MCF 10A (cell line): ENCODE data around the gene HECA. TPM values are rescaled to one million over a fixed set of nuclear protein-coding genes. Genes with fewer than 3 reads are reported as not detected.

ENCODE experiments used
- BruUV-seq: library from RNA; stranded (reverse); fragments of 400-500 nt; replicated peaks from 2 replicates; lab custom pipeline; 2021; lab: Mats Ljungman, UMichigan
- CTCF ChIA-PET: fragments of 300-600 bp; sonication (Branson Sonifier 250); formaldehyde crosslinking; extraction: SDS; loops from one replicate; lab custom pipeline; 2021; ENCODE audit warnings: antibody characterized with exemption, inconsistent platforms; lab: Yijun Ruan, JAX
- POLR2A ChIA-PET: fragments of 300-600, 350-650 bp; sonication (Branson Sonifier 250); formaldehyde crosslinking; extraction: SDS; loops from one replicate; lab custom pipeline; 2020; ENCODE audit warnings: antibody characterized with exemption, inconsistent platforms; lab: Yijun Ruan, JAX
- DNase-seq: peaks from one replicate; pipeline ENCODE4 v3.0.0-alpha.2; 2018; ENCODE audit not compliant: unreplicated experiment
- H3K27ac Mint-ChIP-seq: one replicate; pipeline ENCODE4 v1.8.0; 2022; ENCODE audit warnings: mild to moderate bottlenecking, low read depth, mixed read lengths; ENCODE audit not compliant: unreplicated experiment
- H3K27me3 Mint-ChIP-seq: one replicate; pipeline ENCODE4 v1.8.0; 2022; ENCODE audit warnings: mixed read lengths; ENCODE audit not compliant: insufficient read depth, unreplicated experiment
- H3K36me3 Mint-ChIP-seq: one replicate; pipeline ENCODE4 v1.8.0; 2022; ENCODE audit warnings: mild to moderate bottlenecking, moderate library complexity, mixed read lengths; ENCODE audit not compliant: insufficient read depth, unreplicated experiment
- H3K4me1 Mint-ChIP-seq: one replicate; pipeline ENCODE4 v1.8.0; 2022; ENCODE audit warnings: mixed read lengths; ENCODE audit not compliant: insufficient read depth, unreplicated experiment
- H3K4me3 Mint-ChIP-seq: one replicate; pipeline ENCODE4 v1.8.0; 2022; ENCODE audit warnings: mild to moderate bottlenecking, moderate library complexity, mixed read lengths; ENCODE audit not compliant: unreplicated experiment
- H3K9me3 Mint-ChIP-seq: one replicate; pipeline ENCODE4 v1.8.0; 2022; ENCODE audit warnings: mixed read lengths; ENCODE audit not compliant: unreplicated experiment
- intact Hi-C: fragments of 100-400 bp; cut with micrococcal nuclease; formaldehyde crosslinking; loops from 2 replicates; pipeline ENCODE4 v1.14.1; 2022
- total RNA-seq: library from RNA; stranded (reverse); gene quantifications from 2 replicates; pipeline ENCODE4 v1.2.3, GENCODE V29; 2022
- TF ChIP-seq, protein P1 (sequence below): fragments of 200-600 bp; IDR thresholded peaks from one replicate; pipeline ENCODE4 v1.8.0; 2022; ENCODE audit warnings: antibody characterized with exemption, mild to moderate bottlenecking; ENCODE audit not compliant: unreplicated experiment

HECA gene
- total RNA-seq, 1 experiment from 2014 or later: 11.1 TPM

GRCh38 chr6:139173822-139174221 is 38.9 kb downstream of the HECA start:
- POLR2A ChIA-PET: no interaction called here

DNA sequence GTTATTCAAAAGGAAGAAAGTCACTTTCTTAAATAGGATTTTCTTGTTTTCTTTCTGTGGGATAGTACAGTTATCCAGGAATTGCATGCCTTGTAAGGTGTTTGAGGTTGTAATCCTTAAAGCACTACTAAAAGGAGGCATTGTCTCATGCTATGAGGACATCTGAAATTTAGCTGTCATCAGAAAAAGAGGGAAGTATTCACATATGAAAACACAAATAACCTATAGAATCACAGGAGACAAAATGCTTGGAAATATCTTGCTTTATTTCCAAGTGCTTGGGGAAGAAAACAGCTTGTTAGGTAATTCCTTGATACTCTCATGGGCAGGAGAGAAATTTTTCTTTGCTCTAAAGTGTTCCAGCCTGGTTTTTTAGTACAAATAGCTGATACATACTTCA is 40.1 kb downstream of the HECA start:
- no peak overlapping the region for H3K4me3 Mint-ChIP-seq
- ChIA-PET CTCF (no interaction called here), POLR2A (interaction anchor here (0.5 kb wide), 1 partner anchor 1304 kb away, joined by 3 read pairs; no protein-coding TSS in a partner anchor)
- H3K36me3 Mint-ChIP-seq: peaks cover 49% of the 10 kb centered on the region
- DNase-seq: no peak
- intact Hi-C loops: no loop called here
- BruUV-seq: no TSS peak
- TF ChIP-seq, protein P1, sequence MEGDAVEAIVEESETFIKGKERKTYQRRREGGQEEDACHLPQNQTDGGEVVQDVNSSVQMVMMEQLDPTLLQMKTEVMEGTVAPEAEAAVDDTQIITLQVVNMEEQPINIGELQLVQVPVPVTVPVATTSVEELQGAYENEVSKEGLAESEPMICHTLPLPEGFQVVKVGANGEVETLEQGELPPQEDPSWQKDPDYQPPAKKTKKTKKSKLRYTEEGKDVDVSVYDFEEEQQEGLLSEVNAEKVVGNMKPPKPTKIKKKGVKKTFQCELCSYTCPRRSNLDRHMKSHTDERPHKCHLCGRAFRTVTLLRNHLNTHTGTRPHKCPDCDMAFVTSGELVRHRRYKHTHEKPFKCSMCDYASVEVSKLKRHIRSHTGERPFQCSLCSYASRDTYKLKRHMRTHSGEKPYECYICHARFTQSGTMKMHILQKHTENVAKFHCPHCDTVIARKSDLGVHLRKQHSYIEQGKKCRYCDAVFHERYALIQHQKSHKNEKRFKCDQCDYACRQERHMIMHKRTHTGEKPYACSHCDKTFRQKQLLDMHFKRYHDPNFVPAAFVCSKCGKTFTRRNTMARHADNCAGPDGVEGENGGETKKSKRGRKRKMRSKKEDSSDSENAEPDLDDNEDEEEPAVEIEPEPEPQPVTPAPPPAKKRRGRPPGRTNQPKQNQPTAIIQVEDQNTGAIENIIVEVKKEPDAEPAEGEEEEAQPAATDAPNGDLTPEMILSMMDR: no peak
- no peaks in the 10 kb centered on the region for H3K9me3 Mint-ChIP-seq
- H3K27me3 Mint-ChIP-seq: no peaks in the 10 kb centered on the region
- no peak overlapping the region for H3K27ac Mint-ChIP-seq
- H3K4me1 Mint-ChIP-seq: no peaks in the 10 kb centered on the region

More at GRCh38 chr6:139173822-139174221, 38.9 kb downstream of the HECA start:
- CTCF ChIA-PET: no interaction called here
- no peak for DNase-seq
- Mint-ChIP-seq H3K27me3 (no peaks in the 10 kb centered on the region), H3K27ac (no peak overlapping the region), H3K4me1 (no peaks in the 10 kb centered on the region), H3K36me3 (peaks cover 50% of the 10 kb centered on the region), H3K4me3 (no peak overlapping the region), H3K9me3 (no peaks in the 10 kb centered on the region)
- TF ChIP-seq, protein P1: no peak
- no TSS peak for BruUV-seq
- intact Hi-C loops: no loop called here

DNA sequence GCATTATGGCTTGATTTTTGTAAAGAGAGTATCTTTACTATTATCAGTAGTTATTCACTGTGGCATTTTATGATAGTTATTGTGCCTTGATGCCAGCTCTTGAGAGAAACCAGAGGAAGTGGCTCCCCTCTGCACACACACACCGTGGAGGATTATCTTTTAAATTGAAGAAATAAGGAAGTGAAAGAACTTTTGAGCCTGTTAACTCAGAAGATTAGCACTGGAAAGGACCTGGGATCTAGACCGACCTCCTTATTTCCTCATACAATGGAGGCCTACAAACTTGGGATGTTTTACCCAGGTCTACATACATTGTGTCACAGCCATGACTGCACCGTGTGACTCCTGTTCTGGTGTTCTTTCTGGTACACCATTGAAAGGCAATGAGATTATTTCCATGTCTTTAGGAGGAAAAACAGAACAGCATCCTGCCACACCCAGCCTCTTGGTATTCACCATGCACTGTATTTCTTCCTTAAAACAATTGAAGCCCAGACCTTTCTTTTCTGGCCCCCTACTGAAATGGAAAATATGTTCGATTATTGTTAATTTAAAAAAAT is 40.6 kb downstream of the HECA start:
- Mint-ChIP-seq H3K36me3 (peaks cover 49% of the 10 kb centered on the region), H3K4me1 (no peaks in the 10 kb centered on the region), H3K4me3 (no peak overlapping the region), H3K27me3 (no peaks in the 10 kb centered on the region), H3K27ac (no peak overlapping the region), H3K9me3 (no peaks in the 10 kb centered on the region)
- no peak for DNase-seq
- ChIA-PET POLR2A (interaction anchor here (0.5 kb wide), 1 partner anchor 1305 kb away, joined by 3 read pairs; no protein-coding TSS in a partner anchor), CTCF (no interaction called here)
- no TSS peak for BruUV-seq
- TF ChIP-seq, protein P1: no peak
- intact Hi-C loops: no loop called here

DNA sequence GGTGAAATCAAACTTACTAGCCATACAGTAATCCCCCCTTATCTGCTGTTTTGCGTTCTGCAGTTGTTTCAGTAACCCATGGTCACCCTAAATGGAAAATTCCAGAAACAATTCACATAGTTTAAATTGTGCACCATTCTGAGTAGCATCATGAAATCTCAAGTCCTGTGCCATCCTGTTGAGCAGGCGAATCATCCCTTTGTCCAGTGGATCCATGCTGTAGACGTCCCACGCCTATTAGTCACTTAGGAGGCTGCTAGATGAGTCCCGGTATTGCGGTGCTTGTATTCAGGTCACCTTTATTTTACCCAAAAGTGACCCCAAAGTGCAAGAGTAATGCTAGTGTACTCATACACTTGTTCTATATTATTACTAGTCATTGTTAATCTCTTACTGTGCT is 46.4 kb downstream of the HECA start:
- intact Hi-C loops: no loop called here
- ChIA-PET POLR2A (no interaction called here), CTCF (no interaction called here)
- no peak overlapping the region for H3K27ac Mint-ChIP-seq
- no peaks in the 10 kb centered on the region for H3K9me3 Mint-ChIP-seq
- no TSS peak for BruUV-seq
- H3K36me3 Mint-ChIP-seq: peaks cover 24% of the 10 kb centered on the region
- no peak overlapping the region for H3K4me3 Mint-ChIP-seq
- TF ChIP-seq, protein P1: no peak
- no peaks in the 10 kb centered on the region for H3K27me3 Mint-ChIP-seq
- H3K4me1 Mint-ChIP-seq: no peaks in the 10 kb centered on the region
- no peak for DNase-seq
